ENCODE data around the gene DUSP12. TPM values are rescaled to one million over a fixed set of nuclear protein-coding genes. Genes with fewer than 3 reads are reported as not detected.

DUSP12 gene
- total RNA-seq, 1 donor from 2014 or later: 26.2 TPM

GRCh38 chr1:161735837-161736236, 13.7 kb upstream of the DUSP12 start:
- TF ChIP-seq CTCF (conservative IDR thresholded peaks at IDR 0.05; ENCODE audit: low read depth, low read length): no peak
- DNase-seq (ENCODE audit: low read depth): no peak
- no peak overlapping the region for H3K4me3 ChIP-seq (ENCODE audit: low read depth, low read length)

- TF ChIP-seq CTCF (conservative IDR thresholded peaks at IDR 0.05; ENCODE audit: low read depth, low read length): no peak
- DNase-seq (ENCODE audit: low read depth): no peak
- H3K4me3 ChIP-seq (ENCODE audit: low read depth, low read length): no peak overlapping the region
These were observed 13.1 kb upstream of the DUSP12 start for GRCh38 chr1:161736335-161736969.

DNA sequence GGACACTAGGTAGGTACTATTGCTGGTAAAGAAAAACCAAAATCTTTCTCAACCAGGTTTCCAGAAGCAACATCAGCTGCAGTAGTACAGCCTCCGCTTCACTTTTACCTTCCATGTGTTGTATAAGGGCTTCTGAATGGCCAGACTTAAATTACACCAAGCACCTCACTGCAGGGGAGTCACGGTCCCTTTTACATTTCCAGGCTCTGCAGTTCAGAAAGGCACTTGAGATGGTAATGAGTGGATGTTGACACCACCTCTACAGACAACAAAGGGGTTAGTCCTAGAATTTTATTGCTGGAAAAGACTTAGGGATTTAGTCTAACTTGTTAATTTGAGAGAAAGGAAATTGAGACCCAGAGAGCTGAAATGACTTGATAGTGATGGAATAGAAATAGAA, 12.0 kb upstream of the DUSP12 start:
- DNase-seq (ENCODE audit: low read depth): no peak
- no peak overlapping the region for H3K4me3 ChIP-seq (ENCODE audit: low read depth, low read length)
- TF ChIP-seq CTCF (conservative IDR thresholded peaks at IDR 0.05; ENCODE audit: low read depth, low read length): no peak

DNA sequence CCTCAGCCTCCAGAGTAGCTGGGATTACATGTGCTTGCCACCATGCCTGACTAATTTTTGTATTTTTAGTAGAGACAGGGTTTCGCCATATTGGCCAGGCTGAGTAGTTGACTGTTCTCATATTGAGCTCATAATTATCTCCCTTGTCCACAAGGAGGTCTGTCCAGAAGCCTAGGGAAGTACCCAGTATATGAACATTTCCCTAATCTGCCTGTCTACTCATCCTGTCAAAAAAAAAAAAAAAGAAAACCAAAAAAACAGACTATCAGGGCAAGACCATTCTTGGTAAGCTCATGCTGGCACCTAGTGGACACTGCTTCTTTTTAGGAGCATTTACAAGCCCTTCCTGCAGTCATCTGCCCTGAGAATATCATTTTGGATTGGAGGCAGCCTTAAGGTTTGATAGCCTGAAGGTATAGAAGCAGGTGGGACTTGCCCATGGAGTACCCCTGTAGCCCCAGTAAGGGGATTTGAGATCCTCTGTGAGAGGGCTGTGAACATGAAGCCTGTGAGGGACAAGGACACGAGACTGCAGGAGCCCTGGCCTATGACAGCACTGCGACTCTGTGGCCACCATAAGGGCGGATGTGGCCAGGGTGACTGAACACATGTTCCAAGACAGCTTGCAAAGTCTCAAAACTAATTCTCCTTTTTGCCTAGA, 10.8 kb upstream of the DUSP12 start:
- peak; percentile 72 for TF ChIP-seq CTCF (conservative IDR thresholded peaks at IDR 0.05; ENCODE audit: low read depth, low read length)
- H3K4me3 ChIP-seq (ENCODE audit: low read depth, low read length): no peak overlapping the region
- DNase-seq (ENCODE audit: low read depth): no peak

GRCh38 chr1:161739865-161740566, 9.6 kb upstream of the DUSP12 start:
- H3K4me3 ChIP-seq (ENCODE audit: low read depth, low read length): no peak overlapping the region
- DNase-seq (ENCODE audit: low read depth): no peak
- TF ChIP-seq CTCF (conservative IDR thresholded peaks at IDR 0.05; ENCODE audit: low read depth, low read length): no peak

DNA sequence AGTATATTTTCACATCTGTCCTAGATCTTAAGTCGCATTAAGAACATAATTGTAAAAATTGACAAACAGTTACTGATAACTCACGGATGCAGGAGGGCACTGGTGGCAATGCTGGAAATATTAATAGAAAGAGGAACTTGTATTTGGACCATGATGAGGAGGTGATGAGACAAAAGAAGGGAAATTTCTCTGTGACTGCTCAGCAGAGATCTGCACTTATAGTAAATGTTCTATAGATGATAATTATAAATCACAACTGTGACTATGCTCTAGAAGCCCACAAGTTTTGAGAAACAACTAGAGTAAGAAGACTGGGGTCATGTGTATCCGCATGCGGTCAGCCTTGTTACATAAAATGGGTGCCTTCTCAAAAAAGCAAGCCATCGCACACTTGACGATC, 8.7 kb upstream of the DUSP12 start:
- H3K4me3 ChIP-seq (ENCODE audit: low read depth, low read length): no peak overlapping the region
- TF ChIP-seq CTCF (conservative IDR thresholded peaks at IDR 0.05; ENCODE audit: low read depth, low read length): no peak
- no peak for DNase-seq (ENCODE audit: low read depth)
